NCI-H2171 treated with DMSO at 0.1 percent for 48 hours (cell line): ENCODE measurements around the gene TMEM231.
A peak's percentile ranks its signal among the peaks of the same experiment; 100 is the strongest.
"Not testable (repeated sequence)": the region's sequence is repeated elsewhere in the genome, so short reads cannot be mapped to it uniquely, and the experiment has no call there.

Experiments
- DNase-seq: peaks from one replicate; lab custom pipeline; 2025; lab: John Stamatoyannopoulos, UW

Gene TMEM231, protein sequence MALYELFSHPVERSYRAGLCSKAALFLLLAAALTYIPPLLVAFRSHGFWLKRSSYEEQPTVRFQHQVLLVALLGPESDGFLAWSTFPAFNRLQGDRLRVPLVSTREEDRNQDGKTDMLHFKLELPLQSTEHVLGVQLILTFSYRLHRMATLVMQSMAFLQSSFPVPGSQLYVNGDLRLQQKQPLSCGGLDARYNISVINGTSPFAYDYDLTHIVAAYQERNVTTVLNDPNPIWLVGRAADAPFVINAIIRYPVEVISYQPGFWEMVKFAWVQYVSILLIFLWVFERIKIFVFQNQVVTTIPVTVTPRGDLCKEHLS

DNA sequence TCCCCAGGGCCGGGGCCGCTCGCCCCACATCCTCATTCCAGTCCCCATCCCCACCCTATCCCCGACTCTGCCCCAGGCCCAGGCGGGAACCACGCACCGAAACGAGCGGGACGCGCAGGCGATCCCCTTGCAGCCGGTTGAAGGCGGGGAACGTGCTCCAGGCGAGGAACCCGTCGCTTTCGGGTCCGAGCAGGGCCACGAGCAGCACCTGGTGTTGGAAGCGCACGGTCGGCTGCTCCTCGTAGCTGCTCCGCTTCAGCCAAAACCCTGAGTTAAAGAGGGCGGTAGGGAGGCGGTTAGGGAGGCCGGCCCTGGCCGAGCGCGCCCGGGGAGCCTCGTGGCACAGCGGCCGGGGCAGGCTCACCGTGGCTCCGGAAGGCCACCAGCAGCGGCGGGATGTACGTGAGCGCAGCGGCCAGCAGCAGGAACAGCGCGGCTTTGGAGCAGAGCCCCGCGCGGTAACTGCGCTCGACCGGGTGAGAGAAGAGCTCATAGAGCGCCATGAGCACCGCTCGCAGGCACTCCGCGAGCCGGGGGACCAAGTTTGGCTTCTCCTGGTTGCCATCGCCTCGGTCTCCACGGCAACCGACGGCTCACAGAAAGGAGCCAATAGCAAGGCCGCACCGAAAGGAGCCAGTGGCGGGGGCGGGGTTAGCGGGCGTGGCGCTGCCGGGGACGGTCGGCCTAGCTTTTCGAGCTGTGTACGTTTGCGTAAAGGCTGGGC, at the start of gene TMEM231:
TSS of gene TMEM231 (minus strand) at position 546 of the 724 bp plus-strand sequence. CDS start at position 503, 43 bp downstream.
- peak; percentile 88 for DNase-seq

DNA sequence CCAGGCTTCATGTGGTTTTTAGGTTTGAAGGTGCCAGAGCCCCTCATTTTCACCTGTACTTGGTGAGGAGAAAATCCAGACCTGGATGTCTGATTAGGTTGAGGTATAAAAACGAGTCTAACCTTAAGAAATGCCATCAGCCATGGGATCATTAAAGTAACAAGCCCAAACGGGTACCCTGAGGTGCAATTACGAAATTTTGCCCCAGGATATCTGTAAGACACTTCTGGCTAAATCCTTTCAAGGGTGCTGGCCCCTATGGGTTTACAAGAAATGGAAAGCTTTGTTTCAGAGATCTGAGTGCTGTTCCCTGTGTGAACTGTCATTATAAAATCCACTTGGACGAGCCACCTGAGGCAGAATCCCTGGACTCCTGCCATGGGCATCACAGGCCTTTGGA, 47.2 kb upstream of the TMEM231 start:
- no peak for DNase-seq

DNA sequence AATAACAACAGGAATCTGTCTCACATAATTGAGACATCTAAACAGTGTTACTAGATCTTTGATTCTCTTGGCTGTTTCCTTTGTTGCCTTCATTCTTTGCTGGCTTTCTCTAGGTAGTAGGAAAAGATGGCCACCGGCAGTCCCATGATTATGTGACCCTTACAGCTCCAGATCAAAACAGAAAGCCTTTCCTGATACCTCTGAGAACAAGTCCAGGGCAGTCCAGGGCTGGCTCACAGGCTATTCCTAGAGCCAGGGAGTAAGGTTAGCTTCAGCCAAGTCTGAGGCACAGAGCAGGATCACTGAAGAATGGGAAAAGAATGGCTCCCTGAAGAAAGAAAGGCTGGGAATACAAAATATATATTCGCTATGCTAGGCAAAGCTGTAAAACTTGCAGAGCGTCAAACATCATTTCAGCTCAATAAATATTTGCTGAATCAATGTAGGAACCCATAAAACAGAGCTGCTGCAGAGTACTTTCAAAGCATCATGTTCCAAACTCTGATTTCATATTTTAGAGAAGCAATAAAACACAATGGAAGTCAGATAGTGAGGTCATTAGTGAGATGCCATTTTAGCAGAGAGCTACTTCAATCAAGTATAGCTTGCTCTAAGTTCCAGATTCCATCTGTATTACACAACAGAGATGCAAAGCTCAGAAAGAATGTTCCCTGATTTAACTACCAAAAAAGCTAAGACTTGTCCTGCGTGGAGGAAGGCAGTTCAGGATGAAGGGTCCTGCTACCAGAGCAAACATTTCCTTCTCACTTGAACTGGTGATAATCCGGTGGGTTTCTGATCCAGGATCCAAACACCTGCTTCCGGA, 43.6 kb upstream of the TMEM231 start:
- no peak for DNase-seq

DNA sequence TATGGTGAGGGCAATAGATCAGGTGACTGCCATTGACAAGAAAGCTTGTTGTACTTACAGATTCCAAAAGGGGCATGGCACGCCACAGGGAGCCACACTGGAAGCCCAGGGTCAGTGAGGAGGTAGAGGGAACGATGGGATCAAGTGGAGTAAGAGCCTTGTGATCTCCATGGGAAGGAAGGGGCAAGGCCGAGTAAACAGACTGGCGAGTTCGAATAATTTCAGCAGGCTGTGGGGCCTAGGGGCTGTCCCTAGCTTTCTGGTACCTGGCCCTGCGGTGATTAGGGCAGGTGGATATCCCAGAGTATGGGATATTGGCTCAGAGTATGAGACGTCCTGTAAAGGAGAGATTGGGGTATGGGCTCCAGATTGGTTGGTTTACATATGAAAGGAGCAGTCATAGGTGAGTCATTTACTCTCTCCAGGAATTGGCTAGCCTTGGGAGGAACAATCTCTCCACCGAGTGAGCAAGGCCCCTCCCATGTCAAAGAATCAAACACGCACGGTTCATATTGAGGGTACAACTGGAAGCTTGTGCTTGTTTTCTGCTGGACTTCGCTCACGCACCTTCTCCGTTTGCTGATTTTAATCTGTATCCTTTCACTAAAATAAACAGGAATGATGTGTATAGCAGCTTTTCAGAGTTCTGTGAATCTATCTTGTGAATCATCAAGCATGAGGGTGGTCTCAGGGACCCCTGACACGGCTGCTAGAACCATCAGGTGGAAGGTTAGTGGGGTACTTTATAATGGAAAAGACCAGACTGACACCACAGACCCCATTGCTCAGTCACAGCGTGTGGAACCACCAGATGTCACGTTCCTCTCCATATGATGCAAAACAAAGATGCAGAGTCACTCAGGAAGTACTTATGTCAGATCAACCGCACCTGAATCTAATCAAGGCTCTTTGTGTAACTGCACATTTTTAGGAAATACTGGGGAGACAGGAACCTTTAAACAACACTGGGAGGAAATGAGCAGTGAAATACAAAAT, 38.1 kb upstream of the TMEM231 start:
- DNase-seq, result peak; percentile 77

DNA sequence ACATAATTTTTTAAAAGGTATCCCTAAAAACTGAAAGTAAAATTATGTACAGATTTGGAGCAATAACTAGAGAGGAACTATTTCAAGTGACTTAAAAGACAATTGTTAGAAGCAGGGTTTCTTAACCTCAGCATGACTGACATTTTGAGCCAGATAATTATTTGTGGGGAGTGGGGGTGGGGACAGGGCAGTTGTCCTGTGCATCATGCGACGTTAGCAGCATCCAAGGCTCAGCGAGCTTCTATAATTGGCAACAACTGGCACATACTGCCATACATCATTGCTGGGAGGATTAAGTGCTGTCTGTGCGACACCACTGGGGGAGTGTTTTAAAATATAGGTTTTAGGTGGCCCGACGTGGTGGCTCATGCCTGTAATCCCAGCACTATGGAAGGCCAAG, 37.3 kb upstream of the TMEM231 start:
- DNase-seq, result no peak

DNA sequence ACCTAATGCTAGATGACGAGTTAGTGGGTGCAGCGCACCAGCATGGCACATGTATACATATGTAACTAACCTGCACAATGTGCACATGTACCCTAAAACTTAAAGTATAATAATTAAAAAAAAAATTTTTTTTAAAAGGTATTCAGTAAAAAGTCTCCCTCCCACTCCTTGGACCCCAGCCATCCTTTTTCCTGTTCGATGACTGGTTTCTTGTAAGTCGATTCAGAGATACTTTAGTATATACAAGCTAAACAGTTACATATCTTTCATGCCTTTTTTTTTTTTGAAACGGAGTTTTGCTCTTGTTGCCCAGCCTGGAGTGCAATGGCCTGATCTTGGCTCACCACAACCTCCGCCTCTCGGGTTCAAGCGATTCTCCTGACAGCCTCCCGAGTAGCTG, 35.9 kb upstream of the TMEM231 start:
- not testable (repeated sequence) for DNase-seq

DNA sequence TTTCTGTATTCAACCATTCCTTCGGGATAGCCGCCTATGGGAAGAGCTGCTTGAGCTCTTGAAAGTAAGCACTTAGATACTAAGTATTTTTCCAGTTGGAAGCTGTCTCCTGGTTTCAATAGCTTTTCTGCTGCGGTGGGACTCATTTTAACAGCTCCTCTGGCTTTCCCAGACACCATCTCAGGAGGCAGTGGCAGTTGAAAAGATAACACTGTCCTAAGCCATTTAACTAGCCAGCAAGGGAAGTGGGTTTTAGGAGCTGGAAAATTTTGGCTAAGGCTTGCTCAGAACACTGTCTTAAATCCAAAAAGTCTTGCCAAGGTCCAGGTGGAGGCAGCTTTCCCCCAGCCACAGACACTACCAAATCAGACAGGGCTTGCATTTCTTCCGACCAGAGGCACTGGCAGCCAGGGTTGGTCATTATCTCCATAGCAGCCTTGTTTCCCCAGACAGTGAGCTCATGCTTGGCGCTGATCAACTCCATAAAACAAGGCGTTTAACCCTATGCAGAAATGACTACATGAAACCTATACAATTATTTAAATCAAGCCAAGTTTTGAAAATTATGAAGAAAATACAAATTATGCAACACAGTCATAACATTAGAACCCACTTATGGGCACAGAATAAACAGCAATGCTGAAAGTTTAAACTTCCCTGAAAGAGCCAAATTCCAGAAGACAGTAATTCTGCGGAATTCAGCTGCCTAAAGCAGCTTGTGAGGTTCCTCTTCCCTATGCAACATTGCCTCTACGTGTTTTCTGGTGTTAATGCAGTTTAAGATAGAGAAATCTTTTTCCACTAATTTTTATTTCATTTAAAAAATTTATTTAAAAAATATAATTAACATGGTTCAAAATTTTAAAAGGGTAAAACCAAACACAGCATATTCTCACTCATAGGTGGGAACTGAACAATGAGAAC, 35.1 kb upstream of the TMEM231 start:
- DNase-seq, result no peak

DNA sequence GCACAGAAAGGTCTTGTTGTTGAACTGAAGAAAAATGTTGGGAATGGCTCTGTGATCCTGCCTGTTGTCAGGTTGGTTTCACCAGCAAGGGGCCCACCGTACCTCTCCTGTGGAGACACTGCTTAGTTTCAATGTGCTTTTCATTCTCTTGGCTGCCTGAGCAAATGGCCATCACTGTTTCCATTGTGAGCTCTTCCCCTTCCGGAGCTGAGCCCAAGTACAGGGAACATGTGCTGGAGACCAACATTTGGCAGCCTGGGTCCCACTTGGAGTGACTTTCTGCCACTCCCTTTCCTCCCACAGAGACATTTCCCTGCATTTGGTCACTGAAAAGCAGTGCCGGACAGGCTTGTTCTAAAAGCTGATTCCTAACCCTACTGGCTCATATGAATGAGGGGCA, 33.3 kb upstream of the TMEM231 start:
- no peak for DNase-seq

DNA sequence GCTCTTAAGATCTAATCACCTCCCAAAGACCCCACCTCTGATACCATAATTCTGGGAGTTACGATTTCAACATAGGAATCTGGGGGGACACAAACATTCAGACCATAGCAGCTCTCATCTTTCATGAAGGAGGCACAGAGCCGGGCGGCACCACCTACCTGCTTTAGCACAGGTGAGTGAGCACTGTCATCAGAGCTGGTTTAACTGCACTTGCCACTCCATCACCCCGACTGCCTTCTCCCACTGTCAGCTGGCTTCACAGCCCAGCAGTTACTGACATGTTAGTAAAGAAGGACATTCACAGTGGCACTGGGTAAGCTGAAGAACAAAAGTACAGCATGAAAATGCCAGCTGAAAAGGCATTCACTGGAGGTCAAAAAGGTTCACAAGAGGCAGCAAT, 32.7 kb upstream of the TMEM231 start:
- DNase-seq, result no peak

DNA sequence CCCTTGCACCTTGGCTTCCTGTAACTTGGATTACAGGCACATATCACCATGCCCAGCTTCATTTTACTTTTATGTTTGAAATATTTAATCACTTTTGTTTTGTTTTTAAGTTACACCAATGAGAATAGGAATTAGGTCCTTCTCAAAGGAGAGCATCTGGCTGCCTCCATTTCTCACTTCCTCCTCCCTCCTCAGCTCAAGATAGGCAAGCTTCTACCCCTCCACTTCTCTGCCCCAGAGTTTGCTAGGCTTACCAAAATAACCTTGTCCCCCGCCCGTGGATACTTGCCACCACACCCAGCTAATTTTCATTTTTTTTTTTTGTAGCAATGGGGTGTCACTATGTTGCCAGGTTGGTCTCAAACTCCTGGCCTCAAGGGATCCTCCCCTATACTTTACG, 28.1 kb upstream of the TMEM231 start:
- DNase-seq, result no peak

DNA sequence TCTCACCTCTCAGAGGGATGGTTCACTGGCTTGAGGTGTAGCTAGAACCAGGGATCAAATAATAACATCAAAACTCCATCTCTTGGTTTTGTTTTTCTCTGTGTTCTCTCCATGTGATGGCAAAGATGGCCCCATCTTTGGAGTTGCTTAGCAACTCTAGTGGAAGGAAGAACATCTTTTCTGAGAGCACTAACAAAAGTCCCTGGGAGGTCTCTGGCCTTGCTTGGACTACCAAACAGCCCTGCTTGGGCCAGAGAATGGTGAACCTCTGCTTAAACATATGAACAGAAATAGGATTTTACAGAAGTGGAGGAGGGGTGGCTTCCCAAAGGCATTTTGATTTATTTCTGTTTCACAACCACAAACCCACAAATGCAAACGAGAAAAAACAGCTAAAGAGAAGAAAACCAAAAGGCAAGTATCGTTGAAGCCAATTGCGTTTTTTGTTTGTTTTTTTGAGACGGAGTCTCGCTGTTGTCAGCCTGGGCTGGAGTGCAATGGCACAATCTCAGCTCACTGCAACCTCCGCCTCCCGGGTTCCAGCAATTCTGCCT, 23.3 kb upstream of the TMEM231 start:
- no peak for DNase-seq

DNA sequence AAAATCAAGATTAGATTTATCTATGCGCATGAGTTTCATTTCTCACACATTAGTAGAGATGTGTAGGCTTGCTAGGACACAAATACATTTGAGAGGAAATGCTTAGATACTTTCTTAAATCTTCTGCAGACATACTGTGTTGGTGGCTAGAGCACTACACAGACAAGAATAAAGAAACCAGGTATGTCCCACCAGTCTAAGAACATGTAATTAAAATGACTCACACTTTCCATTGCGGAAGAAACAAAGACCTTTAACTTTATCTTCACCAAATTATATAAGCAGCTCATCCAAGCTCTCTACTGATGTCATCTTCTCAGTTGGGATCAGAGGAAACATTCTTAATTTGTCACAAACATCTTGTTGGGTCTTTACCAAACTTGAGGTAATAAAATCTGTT, 22.7 kb upstream of the TMEM231 start:
- DNase-seq, result no peak

DNA sequence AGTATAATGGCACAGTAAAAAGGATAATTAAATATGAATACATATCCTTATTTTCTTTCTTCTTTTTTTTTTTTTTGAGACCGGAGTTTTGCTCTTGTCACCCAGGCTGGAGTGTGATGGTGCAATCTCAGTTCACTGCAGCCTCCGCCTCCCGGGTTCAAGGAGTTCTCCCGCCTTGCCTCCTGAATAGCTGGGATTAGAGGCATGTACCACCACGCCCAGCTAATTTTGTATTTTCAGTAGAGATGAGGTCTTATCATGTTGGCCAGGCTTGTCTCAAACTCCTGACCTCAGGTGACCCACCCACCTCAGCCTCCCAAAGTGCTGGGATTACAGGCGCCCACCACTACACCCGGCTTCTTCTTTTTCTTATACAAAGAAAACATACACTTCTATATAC, 22.2 kb upstream of the TMEM231 start:
- DNase-seq, result no peak

DNA sequence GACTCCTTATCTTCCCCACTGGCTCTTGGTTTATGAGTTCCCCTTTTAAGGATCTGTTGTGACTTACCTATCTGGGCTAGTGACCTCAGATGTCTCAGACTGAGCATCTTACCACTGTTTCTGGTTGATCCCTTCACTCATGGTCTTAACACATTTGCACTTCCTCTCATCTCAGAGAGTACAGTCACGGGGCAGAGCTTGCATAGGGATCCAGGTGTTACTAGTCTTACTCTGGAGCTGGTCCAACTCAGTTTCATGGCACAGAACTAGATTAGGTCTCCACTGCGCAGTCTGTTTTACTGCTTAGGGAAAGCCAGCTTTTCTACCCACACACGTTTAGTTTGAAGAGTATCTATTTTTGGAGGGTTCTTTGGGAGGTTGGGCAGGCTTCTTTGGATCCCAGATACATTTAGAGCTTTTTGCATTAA, 20.3 kb upstream of the TMEM231 start:
- no peak for DNase-seq

DNA sequence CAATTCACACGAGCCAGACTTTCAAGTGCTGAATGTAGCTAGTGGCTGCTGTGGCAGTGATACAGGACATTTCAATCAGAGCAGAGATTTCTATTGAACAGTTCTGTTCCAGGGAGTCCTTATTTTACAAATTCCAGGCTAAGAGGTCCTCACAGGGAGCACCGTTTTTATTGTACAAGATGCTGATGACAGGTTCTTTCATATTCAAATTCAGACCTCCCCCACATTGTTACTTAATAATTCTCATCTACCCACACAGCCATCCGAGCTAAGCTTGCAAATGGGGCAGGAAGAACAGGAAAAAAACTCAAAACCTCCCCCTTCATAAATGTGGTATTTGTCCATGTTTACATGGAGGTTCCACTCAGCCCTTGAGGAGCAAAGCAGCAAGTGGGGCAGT, 19.9 kb upstream of the TMEM231 start:
- DNase-seq, result no peak

DNA sequence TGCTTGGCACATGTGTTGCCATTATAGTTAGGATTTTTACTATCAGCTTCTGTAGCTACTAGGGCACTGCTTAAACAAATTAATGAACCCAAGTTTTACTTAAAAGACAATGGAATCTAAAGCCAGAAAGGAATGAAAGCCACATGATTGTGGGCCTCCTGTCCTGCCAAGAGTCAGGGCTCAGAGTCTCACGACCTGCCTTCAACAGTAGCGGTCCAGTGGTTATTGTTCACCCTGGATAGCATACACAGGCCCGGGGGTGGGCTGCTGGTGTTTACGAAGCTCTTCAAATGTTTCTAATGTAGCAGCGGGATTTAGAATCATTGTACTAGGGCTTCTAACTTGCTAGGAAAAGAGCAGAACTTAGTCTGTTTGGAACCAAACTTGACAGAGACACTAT, 17.9 kb upstream of the TMEM231 start:
- DNase-seq, result no peak

DNA sequence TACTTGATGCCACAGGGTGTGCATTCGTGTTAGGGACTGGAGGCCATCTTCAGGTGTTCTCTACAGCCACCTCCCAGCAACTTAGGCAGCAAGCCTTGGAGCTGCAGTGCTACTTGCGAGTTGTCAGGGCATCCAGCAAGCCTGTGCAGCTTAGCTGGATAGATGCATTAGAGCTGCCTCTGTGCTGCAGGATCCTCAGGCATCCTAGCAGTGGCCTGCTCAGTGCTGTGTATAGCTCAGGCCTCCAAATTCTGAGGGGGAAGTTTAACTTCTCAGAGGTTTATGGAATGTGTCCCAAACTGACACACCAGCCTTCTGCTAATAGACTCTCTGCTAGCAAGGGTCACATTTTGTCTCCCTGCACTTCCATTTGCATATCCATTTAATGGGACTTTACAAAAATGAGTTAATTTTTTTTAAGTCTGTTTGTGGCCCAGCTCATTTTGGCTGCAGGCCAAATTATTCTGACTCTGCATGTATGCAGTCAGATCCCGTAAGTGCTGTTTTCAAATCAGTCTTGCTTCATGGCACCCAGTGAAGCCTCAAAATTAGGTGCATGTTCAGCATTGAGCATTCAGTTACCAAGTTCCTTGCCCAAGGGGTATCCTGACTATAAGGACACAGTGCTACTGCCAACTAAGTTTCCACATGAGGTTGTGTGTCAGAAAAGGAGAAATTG, 17.0 kb upstream of the TMEM231 start:
- no peak for DNase-seq

DNA sequence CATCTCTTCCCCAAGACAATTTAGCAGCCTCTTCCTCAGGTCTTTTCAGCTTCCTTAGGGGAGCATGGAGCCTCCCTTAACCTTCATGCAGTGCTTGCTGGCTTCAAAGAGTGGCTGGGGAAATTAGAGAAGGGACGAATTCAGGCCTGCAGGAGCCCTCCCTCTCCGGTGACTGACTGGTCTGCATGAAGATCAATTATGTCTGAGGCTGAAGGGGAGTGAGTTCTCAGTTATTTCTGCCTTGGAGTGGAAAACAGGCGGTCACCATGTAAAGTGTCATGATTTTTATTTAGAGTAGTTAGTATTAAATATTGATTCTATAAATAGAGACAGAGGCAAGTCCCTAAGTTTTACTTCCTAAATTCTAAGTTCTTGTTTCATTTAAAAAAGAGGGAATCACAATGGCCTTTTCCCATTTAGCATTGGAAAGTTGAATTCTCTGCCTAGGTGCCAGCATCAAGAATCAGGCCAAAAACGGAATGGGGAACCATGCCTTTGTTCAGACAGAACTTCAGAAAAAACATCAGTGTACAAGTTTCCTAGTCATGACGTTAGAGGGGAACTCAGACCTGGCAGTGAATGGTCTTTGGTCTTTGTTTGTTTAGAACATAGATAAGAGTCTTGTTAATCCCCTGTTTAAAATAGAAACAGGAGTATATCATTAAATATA, 14.5 kb upstream of the TMEM231 start:
- no peak for DNase-seq

DNA sequence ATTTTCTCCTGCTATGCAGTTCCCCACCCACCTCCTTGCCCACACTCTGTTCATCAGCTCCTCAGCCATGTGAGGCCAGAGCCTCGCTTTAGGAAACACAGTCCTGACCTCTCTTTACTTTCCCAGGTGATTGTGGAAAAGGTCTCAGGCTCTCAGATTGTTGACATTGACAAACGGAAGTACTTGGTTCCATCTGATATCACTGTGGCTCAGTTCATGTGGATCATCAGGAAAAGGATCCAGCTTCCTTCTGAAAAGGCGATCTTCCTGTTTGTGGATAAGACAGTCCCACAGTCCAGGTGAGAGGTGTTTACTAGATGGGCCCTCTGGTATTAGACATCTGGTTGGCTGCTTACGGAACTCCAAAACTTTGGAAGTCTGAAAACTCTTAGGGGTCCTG, 11.9 kb upstream of the TMEM231 start:
- DNase-seq, result no peak
